ENCODE data around the gene TET3. TPM values are rescaled to one million over a fixed set of nuclear protein-coding genes. Genes with fewer than 3 reads are reported as not detected.

Gene TET3
- polyA plus RNA-seq, 1 donor from 2014 or later = 18.2 TPM

DNA sequence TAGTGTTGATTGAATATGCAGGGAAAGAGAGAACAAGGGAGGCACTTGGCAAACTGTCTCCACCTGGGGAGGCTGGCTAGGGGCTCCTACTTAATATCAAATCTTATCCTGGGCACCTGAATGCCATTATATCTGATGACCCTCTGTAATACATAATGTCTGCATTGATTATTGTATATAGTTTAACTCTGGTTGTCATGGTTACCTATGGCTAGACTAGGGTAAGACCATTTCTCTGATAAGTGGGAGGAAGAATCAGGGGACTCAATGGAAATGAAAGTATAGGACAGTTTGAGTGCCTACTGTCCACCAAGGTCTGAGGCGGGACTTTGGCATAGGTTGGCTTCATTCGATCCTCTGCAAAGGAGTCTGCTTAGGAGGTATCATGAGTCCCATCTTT lies 7.2 kb upstream of the TET3 start:
- Histone ChIP-seq H3F3A (ENCODE audit: insufficient read depth, low read length, poor library complexity, severe bottlenecking) (no peaks in the 10 kb centered on the region), H3K9me2 (ENCODE audit: insufficient read depth, low read length) (no peaks in the 10 kb centered on the region), H3K4me2 (ENCODE audit: low read length) (no peak overlapping the region), H4K20me1 (ENCODE audit: insufficient read depth) (no peaks in the 10 kb centered on the region), H3K36me3 (ENCODE audit: insufficient read depth, low read length) (no peaks in the 10 kb centered on the region), H3K79me2 (replicated peaks; ENCODE audit: insufficient read depth, low read length) (no peaks in the 10 kb centered on the region), H3K27me3 (ENCODE audit: insufficient read depth, low read depth, low read length) (peaks cover 33% of the 10 kb centered on the region), H3K9me3 (ENCODE audit: low read length) (no peaks in the 10 kb centered on the region), H3K9ac (ENCODE audit: low read length) (no peak overlapping the region), H3K27ac (ENCODE audit: low read length) (no peak overlapping the region), H2AFZ (ENCODE audit: low read depth, low read length) (no peak overlapping the region), H3K4me3 (ENCODE audit: low read length) (no peak overlapping the region)
- no peak for TF ChIP-seq TAF1 (IDR thresholded peaks at IDR 0.05; ENCODE audit: low read depth)
- no peak for TF ChIP-seq SMC3 (conservative IDR thresholded peaks at IDR 0.05; ENCODE audit: poor library complexity)
- no peak for TF ChIP-seq POLR2AphosphoS5 (IDR thresholded peaks at IDR 0.05)
- TF ChIP-seq MXI1 (conservative IDR thresholded peaks at IDR 0.05; ENCODE audit: poor library complexity, severe bottlenecking) = no peak
- TF ChIP-seq, protein P1, sequence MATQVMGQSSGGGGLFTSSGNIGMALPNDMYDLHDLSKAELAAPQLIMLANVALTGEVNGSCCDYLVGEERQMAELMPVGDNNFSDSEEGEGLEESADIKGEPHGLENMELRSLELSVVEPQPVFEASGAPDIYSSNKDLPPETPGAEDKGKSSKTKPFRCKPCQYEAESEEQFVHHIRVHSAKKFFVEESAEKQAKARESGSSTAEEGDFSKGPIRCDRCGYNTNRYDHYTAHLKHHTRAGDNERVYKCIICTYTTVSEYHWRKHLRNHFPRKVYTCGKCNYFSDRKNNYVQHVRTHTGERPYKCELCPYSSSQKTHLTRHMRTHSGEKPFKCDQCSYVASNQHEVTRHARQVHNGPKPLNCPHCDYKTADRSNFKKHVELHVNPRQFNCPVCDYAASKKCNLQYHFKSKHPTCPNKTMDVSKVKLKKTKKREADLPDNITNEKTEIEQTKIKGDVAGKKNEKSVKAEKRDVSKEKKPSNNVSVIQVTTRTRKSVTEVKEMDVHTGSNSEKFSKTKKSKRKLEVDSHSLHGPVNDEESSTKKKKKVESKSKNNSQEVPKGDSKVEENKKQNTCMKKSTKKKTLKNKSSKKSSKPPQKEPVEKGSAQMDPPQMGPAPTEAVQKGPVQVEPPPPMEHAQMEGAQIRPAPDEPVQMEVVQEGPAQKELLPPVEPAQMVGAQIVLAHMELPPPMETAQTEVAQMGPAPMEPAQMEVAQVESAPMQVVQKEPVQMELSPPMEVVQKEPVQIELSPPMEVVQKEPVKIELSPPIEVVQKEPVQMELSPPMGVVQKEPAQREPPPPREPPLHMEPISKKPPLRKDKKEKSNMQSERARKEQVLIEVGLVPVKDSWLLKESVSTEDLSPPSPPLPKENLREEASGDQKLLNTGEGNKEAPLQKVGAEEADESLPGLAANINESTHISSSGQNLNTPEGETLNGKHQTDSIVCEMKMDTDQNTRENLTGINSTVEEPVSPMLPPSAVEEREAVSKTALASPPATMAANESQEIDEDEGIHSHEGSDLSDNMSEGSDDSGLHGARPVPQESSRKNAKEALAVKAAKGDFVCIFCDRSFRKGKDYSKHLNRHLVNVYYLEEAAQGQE (IDR thresholded peaks at IDR 0.05; ENCODE audit: borderline replicate concordance) = no peak

DNA sequence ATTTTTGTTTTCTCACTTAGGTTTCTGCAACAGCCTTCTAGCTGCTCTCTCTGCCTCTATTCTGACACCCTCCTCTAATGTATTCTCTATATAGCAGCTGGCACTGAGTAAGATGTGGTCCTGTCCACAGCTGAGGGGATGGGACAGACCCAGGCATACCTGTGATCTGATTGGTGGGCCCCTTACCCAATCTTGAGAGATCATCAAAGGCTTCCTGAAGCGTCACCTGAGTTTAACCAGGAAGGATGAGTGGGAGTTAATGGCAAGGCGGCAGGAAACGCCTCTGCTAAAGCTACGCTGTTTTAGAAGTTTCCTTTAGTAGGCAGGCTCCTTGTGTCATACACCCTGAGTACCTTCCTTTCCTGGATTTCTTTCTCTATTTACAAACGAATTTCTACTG lies 5.7 kb upstream of the TET3 start:
- no peak overlapping the region for H3K4me2 ChIP-seq (ENCODE audit: low read length)
- H3K9me2 ChIP-seq (ENCODE audit: insufficient read depth, low read length) = no peaks in the 10 kb centered on the region
- no peak overlapping the region for H3K9ac ChIP-seq (ENCODE audit: low read length)
- H3K4me3 ChIP-seq (ENCODE audit: low read length) = no peak overlapping the region
- no peak overlapping the region for H2AFZ ChIP-seq (ENCODE audit: low read depth, low read length)
- H3K27ac ChIP-seq (ENCODE audit: low read length) = no peak overlapping the region
- no peaks in the 10 kb centered on the region for H4K20me1 ChIP-seq (ENCODE audit: insufficient read depth)
- no peak for TF ChIP-seq MXI1 (conservative IDR thresholded peaks at IDR 0.05; ENCODE audit: poor library complexity, severe bottlenecking)
- TF ChIP-seq, protein P2, sequence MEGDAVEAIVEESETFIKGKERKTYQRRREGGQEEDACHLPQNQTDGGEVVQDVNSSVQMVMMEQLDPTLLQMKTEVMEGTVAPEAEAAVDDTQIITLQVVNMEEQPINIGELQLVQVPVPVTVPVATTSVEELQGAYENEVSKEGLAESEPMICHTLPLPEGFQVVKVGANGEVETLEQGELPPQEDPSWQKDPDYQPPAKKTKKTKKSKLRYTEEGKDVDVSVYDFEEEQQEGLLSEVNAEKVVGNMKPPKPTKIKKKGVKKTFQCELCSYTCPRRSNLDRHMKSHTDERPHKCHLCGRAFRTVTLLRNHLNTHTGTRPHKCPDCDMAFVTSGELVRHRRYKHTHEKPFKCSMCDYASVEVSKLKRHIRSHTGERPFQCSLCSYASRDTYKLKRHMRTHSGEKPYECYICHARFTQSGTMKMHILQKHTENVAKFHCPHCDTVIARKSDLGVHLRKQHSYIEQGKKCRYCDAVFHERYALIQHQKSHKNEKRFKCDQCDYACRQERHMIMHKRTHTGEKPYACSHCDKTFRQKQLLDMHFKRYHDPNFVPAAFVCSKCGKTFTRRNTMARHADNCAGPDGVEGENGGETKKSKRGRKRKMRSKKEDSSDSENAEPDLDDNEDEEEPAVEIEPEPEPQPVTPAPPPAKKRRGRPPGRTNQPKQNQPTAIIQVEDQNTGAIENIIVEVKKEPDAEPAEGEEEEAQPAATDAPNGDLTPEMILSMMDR (IDR thresholded peaks at IDR 0.05; ENCODE audit: poor library complexity, severe bottlenecking) = no peak
- TF ChIP-seq, protein P1 (IDR thresholded peaks at IDR 0.05; ENCODE audit: borderline replicate concordance) = no peak
- no peak for TF ChIP-seq EP300 (conservative IDR thresholded peaks at IDR 0.05; ENCODE audit: poor library complexity, severe bottlenecking)
- no peak for TF ChIP-seq RAD21 (conservative IDR thresholded peaks at IDR 0.05)
- no peak for TF ChIP-seq POLR2AphosphoS5 (IDR thresholded peaks at IDR 0.05)
- no peak for TF ChIP-seq SMC3 (conservative IDR thresholded peaks at IDR 0.05; ENCODE audit: poor library complexity)
- no peak for TF ChIP-seq TAF1 (IDR thresholded peaks at IDR 0.05; ENCODE audit: low read depth)
- TF ChIP-seq EZH2 (IDR thresholded peaks at IDR 0.05; ENCODE audit: borderline replicate concordance, insufficient read depth, low read length, poor library complexity, severe bottlenecking) = no peak
- H3K79me2 ChIP-seq (replicated peaks; ENCODE audit: insufficient read depth, low read length) = no peaks in the 10 kb centered on the region
- no peaks in the 10 kb centered on the region for H3K9me3 ChIP-seq (ENCODE audit: low read length)
- no peaks in the 10 kb centered on the region for H3F3A ChIP-seq (ENCODE audit: insufficient read depth, low read length, poor library complexity, severe bottlenecking)
- H3K36me3 ChIP-seq (ENCODE audit: insufficient read depth, low read length) = no peaks in the 10 kb centered on the region
- peaks cover 43% of the 10 kb centered on the region for H3K27me3 ChIP-seq (ENCODE audit: insufficient read depth, low read depth, low read length)
